OCI-LY3 (cell line): ENCODE results near the gene ARHGAP21.

ENCODE experiments used
- H2AFZ ChIP-seq: fragments of 200-600, 300-600 bp; shearing (Covaris generic); 2 replicates; pipeline ENCODE4 v1.6.0; 2014; ENCODE audit warnings: antibody characterized with exemption, low read depth, low read length
- H3K27ac ChIP-seq: fragments of 200-600, 300-600 bp; sonication (generic); 2 replicates; pipeline ENCODE4 v1.5.1; 2014; ENCODE audit warnings: mild to moderate bottlenecking, low read length, moderate library complexity, mixed read lengths
- H3K27me3 ChIP-seq: fragments of 200-600, 300-600 bp; sonication (generic); 2 replicates; pipeline ENCODE4 v1.6.1; 2014; ENCODE audit warnings: low read depth, low read length, mixed read lengths
- H3K36me3 ChIP-seq: fragments of 200-600, 300-600 bp; sonication (generic); replicated peaks from 2 replicates; pipeline ENCODE3; 2014; ENCODE audit warnings: low read depth, low read length, mixed read lengths
- H3K4me1 ChIP-seq: fragments of 300-600, 200-600 bp; sonication (generic); 2 replicates; pipeline ENCODE4 v1.6.1; 2014; ENCODE audit warnings: low read length, mixed read lengths
- H3K4me2 ChIP-seq: fragments of 200-600, 300-600 bp; sonication (generic); 2 replicates; pipeline ENCODE4 v1.6.1; 2014; ENCODE audit warnings: low read length, mixed read lengths
- H3K4me3 ChIP-seq: fragments of 300-600, 200-600 bp; sonication (generic); 2 replicates; pipeline ENCODE4 v1.5.1; 2014; ENCODE audit warnings: antibody characterized with exemption, mild to moderate bottlenecking, low read length, moderate library complexity
- H3K79me2 ChIP-seq: fragments of 300-600, 200-600 bp; shearing (Covaris generic); 2 replicates; pipeline ENCODE4 v1.6.1; 2014; ENCODE audit warnings: mild to moderate bottlenecking, low read length, mixed read lengths
- H3K9ac ChIP-seq: fragments of 300-600, 200-600 bp; shearing (Covaris generic); 2 replicates; pipeline ENCODE4 v1.6.0; 2014; ENCODE audit warnings: mild to moderate bottlenecking, low read length, moderate library complexity
- H3K9me3 ChIP-seq: fragments of 200-600, 300-600 bp; shearing (Covaris generic); 2 replicates; pipeline ENCODE4 v1.6.1; 2014; ENCODE audit warnings: low read length, mixed read lengths; ENCODE audit not compliant: insufficient read depth
- H4K20me1 ChIP-seq: fragments of 200-600, 300-600 bp; sonication (generic); 2 replicates; pipeline ENCODE4 v1.6.1; 2016; ENCODE audit warnings: low read length, mixed read lengths; ENCODE audit not compliant: insufficient read depth
- EZH2phosphoT487 ChIP-seq: fragments of 200-600 bp; shearing (Covaris generic); IDR thresholded peaks from 2 replicates; pipeline ENCODE4 v1.6.1; 2018; ENCODE audit warnings: antibody characterized with exemption, mixed run types, low read depth
- TF ChIP-seq, protein P1 (sequence below): fragments of 200-600, 300-600 bp; sonication (generic); IDR thresholded peaks from 2 replicates; pipeline ENCODE4 v1.5.1; 2014; ENCODE audit warnings: antibody characterized with exemption, low read length, low read depth

ARHGAP21 gene

DNA sequence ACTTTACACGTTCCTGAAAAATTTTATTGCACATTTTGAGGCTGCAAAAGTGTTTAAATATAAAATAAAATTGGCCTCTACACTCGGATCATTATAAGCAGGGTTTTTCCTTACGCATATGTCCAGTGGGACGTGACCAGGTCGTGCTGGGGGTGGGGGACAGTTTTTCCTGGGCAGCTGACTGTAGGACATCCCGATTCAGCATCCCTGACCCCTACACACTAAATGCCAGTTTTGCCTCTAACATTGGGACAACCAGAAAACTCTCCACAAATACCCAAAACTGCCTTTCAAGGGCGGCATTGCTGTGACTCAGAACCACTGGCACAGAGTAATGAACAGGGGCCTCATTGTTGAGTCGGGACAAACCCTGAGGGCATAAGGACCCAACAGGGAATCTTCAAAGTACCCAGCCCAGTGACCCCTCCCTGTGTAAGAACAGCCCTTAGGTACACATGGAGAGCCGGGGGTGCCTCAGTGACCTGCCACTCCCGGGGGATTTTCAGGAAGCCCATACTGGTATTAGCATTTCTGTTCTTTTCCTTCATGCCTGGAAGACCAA lies 170.6 kb downstream of the ARHGAP21 start:
- no peaks in the 10 kb centered on the region for H3K27me3 ChIP-seq
- no peaks in the 10 kb centered on the region for H4K20me1 ChIP-seq
- H3K4me3 ChIP-seq = no peak overlapping the region
- no peak overlapping the region for H2AFZ ChIP-seq
- no peaks in the 10 kb centered on the region for H3K4me1 ChIP-seq
- no peak overlapping the region for H3K27ac ChIP-seq
- H3K79me2 ChIP-seq = no peaks in the 10 kb centered on the region
- TF ChIP-seq, protein P1, sequence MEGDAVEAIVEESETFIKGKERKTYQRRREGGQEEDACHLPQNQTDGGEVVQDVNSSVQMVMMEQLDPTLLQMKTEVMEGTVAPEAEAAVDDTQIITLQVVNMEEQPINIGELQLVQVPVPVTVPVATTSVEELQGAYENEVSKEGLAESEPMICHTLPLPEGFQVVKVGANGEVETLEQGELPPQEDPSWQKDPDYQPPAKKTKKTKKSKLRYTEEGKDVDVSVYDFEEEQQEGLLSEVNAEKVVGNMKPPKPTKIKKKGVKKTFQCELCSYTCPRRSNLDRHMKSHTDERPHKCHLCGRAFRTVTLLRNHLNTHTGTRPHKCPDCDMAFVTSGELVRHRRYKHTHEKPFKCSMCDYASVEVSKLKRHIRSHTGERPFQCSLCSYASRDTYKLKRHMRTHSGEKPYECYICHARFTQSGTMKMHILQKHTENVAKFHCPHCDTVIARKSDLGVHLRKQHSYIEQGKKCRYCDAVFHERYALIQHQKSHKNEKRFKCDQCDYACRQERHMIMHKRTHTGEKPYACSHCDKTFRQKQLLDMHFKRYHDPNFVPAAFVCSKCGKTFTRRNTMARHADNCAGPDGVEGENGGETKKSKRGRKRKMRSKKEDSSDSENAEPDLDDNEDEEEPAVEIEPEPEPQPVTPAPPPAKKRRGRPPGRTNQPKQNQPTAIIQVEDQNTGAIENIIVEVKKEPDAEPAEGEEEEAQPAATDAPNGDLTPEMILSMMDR = no peak
- TF ChIP-seq EZH2phosphoT487 = no peak
- H3K9me3 ChIP-seq = no peaks in the 10 kb centered on the region
- no peaks in the 10 kb centered on the region for H3K36me3 ChIP-seq
- no peak overlapping the region for H3K9ac ChIP-seq
- H3K4me2 ChIP-seq = no peak overlapping the region

DNA sequence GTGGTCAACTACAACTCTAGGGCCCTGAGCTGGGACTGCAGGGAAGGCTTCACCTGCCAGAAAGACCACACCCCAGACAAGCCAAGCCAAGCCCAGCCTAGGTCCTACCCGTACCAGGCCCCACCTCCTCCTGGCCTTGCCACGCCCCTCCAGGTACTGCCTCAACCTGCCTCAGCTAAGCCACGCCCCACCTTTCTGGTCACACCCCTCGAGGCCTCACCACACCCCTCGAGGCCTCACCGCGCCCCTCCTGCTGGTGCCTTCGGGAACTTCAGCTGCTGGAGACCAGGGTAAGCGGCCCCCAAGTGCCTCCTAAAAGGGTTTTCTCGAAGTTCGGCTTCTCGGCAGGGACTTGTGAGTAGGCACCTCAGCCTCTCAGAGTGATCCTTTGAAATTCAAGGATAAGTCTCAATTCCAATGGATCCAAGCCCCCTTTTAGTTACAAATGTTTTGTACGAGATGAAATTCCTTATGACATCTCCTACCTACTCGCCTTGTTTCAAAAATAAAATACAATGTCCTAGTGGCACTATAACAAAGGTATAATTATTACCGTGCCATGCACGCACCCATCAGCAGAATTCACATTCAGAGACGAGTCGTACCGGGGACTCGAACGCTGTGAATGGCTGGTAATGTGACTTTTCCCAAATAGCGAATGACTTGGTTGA lies 171.2 kb downstream of the ARHGAP21 start:
- no peak overlapping the region for H3K4me2 ChIP-seq
- no peak overlapping the region for H3K4me3 ChIP-seq
- H3K27me3 ChIP-seq = no peaks in the 10 kb centered on the region
- TF ChIP-seq, protein P1 = no peak
- TF ChIP-seq EZH2phosphoT487 = no peak
- no peak overlapping the region for H3K9ac ChIP-seq
- no peaks in the 10 kb centered on the region for H4K20me1 ChIP-seq
- no peaks in the 10 kb centered on the region for H3K4me1 ChIP-seq
- H3K79me2 ChIP-seq = no peaks in the 10 kb centered on the region
- no peaks in the 10 kb centered on the region for H3K9me3 ChIP-seq
- H3K36me3 ChIP-seq = no peaks in the 10 kb centered on the region
- H3K27ac ChIP-seq = no peak overlapping the region
- H2AFZ ChIP-seq = no peak overlapping the region

DNA sequence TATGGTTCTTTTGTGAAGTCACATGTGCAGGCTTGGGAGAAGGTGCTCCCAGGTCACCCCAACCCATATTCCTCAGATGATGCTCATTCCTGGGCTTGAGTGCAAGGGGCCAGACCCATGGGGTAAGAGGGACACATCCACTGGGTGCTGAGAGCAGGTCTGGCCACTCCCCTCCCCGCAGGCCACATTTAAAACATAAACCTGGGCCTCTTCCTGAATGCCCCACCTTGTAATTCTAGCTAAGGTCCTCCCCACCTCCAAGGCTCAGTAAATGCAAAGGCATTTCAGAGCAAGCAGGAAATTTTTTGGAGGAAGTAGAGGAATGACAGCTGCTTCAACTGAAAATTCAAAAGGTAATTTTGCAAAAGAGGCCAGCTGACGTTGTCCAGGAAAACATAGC lies 172.5 kb downstream of the ARHGAP21 start:
- Histone ChIP-seq H2AFZ (no peak overlapping the region), H3K4me1 (no peaks in the 10 kb centered on the region), H3K79me2 (no peaks in the 10 kb centered on the region), H3K9ac (no peak overlapping the region), H3K9me3 (no peaks in the 10 kb centered on the region), H3K27me3 (no peaks in the 10 kb centered on the region), H3K4me2 (no peak overlapping the region), H3K4me3 (no peak overlapping the region), H4K20me1 (no peaks in the 10 kb centered on the region), H3K27ac (no peak overlapping the region), H3K36me3 (no peaks in the 10 kb centered on the region)
- no peak for TF ChIP-seq EZH2phosphoT487
- TF ChIP-seq, protein P1 = no peak

DNA sequence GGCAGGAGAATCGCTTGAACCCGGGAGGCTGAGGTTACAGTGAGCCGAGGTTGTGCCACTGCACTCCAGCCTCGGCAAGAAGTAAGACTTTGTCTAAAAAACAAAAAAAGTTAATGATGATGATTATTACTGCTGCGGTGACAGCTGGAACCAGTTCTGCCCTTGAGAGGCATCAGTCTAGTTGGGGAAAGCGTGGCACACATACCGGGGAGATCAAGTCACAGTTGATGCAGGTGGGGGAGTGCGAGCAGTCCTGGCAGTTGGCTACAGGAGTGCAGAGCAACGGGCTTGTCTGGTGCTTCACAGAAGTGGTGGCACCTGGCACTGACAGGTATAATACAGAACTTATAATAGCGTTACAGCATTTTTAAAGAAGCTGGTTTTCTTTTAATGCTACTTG lies 173.0 kb downstream of the ARHGAP21 start:
- no peaks in the 10 kb centered on the region for H3K79me2 ChIP-seq
- no peaks in the 10 kb centered on the region for H3K9me3 ChIP-seq
- H3K27me3 ChIP-seq = no peaks in the 10 kb centered on the region
- no peak overlapping the region for H3K9ac ChIP-seq
- no peak overlapping the region for H3K27ac ChIP-seq
- H3K36me3 ChIP-seq = no peaks in the 10 kb centered on the region
- H3K4me1 ChIP-seq = no peaks in the 10 kb centered on the region
- H2AFZ ChIP-seq = no peak overlapping the region
- H4K20me1 ChIP-seq = no peaks in the 10 kb centered on the region
- H3K4me2 ChIP-seq = no peak overlapping the region
- TF ChIP-seq, protein P1 = no peak
- no peak overlapping the region for H3K4me3 ChIP-seq
